A673 (cell line): ENCODE results near the gene FOXC2. TPM values are rescaled to one million over a fixed set of nuclear protein-coding genes. Genes with fewer than 3 reads are reported as not detected.
A peak's percentile ranks its signal among the peaks of the same experiment; 100 is the strongest.

Experiments used
- BruUV-seq: library from RNA; stranded (reverse); fragments of 400-500 nt; replicated peaks from 2 replicates; lab custom pipeline; 2021; lab: Mats Ljungman, UMichigan
- CTCF ChIA-PET: fragments of 300-600 bp; sonication (Branson Sonifier 250); formaldehyde crosslinking; loops from one replicate; lab custom pipeline; 2022; ENCODE audit warnings: antibody characterized with exemption; lab: Charles Lee
- POLR2A ChIA-PET: fragments of 300-600 bp; sonication (Branson Sonifier 250); formaldehyde crosslinking; loops from one replicate; lab custom pipeline; 2022; ENCODE audit warnings: antibody characterized with exemption; ENCODE audit not compliant: low non-redundant PET; lab: Charles Lee
- DNase-seq: peaks from one replicate; pipeline ENCODE4 v3.0.0-alpha.2; 2015; ENCODE audit warnings: low spot score
- H3K27ac ChIP-seq: fragments of 200-600 bp; sonication (generic); 2 replicates; pipeline ENCODE4 v1.5.1; 2016; ENCODE audit warnings: mixed run types, low read depth, mild to moderate bottlenecking, mixed read lengths, antibody characterized with exemption, low read length; ENCODE audit not compliant: poor library complexity, severe bottlenecking
- H3K27me3 ChIP-seq: fragments of 200-600 bp; sonication (generic); replicated peaks from 2 replicates; pipeline ENCODE4 v1.6.1; 2017; ENCODE audit warnings: mixed run types, low read depth, mild to moderate bottlenecking, mixed read lengths, antibody characterized with exemption, low read length; ENCODE audit not compliant: insufficient read depth, poor library complexity
- H3K36me3 ChIP-seq: fragments of 200-600 bp; sonication (generic); 2 replicates; pipeline ENCODE4 v1.6.1; 2016; ENCODE audit warnings: mixed run types, mild to moderate bottlenecking, mixed read lengths, antibody characterized with exemption, low read length; ENCODE audit not compliant: insufficient read depth, poor library complexity, severe bottlenecking
- H3K4me1 ChIP-seq: fragments of 200-600 bp; sonication (generic); 2 replicates; pipeline ENCODE4 v1.6.1; 2017; ENCODE audit warnings: mixed run types, mild to moderate bottlenecking, mixed read lengths, antibody characterized with exemption, low read length; ENCODE audit not compliant: insufficient read depth, poor library complexity, severe bottlenecking
- H3K4me3 ChIP-seq: fragments of 200-600 bp; sonication (generic); 2 replicates; pipeline ENCODE4 v1.5.1; 2016; ENCODE audit warnings: low read depth, mixed run types, mild to moderate bottlenecking, mixed read lengths, low read length; ENCODE audit not compliant: poor library complexity, severe bottlenecking
- H3K9me3 ChIP-seq: fragments of 200-600 bp; sonication (generic); 2 replicates; pipeline ENCODE4 v1.6.1; 2016; ENCODE audit warnings: mixed run types, low read depth, mild to moderate bottlenecking, mixed read lengths, antibody characterized with exemption, low read length; ENCODE audit not compliant: poor library complexity, severe bottlenecking
- EZH2 ChIP-seq: fragments of 200-600 bp; sonication (generic); IDR thresholded peaks from 2 replicates; pipeline ENCODE4 v1.6.1; 2017; ENCODE audit warnings: borderline replicate concordance, low read depth, mild to moderate bottlenecking, mixed read lengths, antibody characterized with exemption, low read length; ENCODE audit not compliant: poor library complexity, severe bottlenecking
- intact Hi-C: fragments of 100-400 bp; cut with micrococcal nuclease; formaldehyde crosslinking; loops from one replicate; pipeline ENCODE4 v1.10.0; 2022; ENCODE audit not compliant: unreplicated experiment
- total RNA-seq: library from RNA; stranded (reverse); gene quantifications from 2 replicates; pipeline ENCODE4 v1.2.3, GENCODE V29; 2021
- TF ChIP-seq, protein P1 (sequence below): fragments of 300-800, 200-600 bp; sonication (generic); conservative IDR thresholded peaks from 2 replicates; pipeline ENCODE4 v1.5.1; 2017; ENCODE audit warnings: low read depth, mild to moderate bottlenecking, antibody characterized with exemption, low read length, moderate library complexity, mixed read lengths

FOXC2 gene
- total RNA-seq, 1 experiment from 2014 or later, result 0.34 TPM

DNA sequence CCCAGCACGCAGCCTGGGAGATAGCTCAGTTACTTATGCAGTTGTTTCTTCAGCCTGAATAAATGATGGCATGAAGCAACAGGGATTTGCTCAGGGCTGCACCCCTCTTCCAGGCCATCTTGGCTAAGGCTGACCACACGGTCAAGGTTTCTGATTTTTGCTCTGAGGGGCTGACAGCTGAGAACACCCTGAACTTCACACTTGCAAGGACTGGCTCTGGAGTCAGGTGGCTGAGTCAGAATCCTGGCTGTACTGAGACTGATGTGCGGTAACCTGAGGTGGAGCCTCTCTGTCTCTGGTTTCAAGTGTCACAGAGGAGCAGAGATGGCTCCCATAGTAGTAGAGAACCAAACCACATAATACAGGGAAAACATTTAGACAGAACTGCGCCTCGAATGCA lies 16.3 kb upstream of the FOXC2 start:
- H3K27me3 ChIP-seq, result no peaks in the 10 kb centered on the region
- no peak overlapping the region for H3K4me3 ChIP-seq
- H3K36me3 ChIP-seq, result peaks cover 12% of the 10 kb centered on the region
- BruUV-seq, result no TSS peak
- H3K4me1 ChIP-seq, result no peaks in the 10 kb centered on the region
- no peak overlapping the region for H3K27ac ChIP-seq
- CTCF ChIA-PET, result no interaction called here
- POLR2A ChIA-PET, result no interaction called here
- no peak for DNase-seq
- intact Hi-C loops, result no loop called here
- TF ChIP-seq, protein P1, sequence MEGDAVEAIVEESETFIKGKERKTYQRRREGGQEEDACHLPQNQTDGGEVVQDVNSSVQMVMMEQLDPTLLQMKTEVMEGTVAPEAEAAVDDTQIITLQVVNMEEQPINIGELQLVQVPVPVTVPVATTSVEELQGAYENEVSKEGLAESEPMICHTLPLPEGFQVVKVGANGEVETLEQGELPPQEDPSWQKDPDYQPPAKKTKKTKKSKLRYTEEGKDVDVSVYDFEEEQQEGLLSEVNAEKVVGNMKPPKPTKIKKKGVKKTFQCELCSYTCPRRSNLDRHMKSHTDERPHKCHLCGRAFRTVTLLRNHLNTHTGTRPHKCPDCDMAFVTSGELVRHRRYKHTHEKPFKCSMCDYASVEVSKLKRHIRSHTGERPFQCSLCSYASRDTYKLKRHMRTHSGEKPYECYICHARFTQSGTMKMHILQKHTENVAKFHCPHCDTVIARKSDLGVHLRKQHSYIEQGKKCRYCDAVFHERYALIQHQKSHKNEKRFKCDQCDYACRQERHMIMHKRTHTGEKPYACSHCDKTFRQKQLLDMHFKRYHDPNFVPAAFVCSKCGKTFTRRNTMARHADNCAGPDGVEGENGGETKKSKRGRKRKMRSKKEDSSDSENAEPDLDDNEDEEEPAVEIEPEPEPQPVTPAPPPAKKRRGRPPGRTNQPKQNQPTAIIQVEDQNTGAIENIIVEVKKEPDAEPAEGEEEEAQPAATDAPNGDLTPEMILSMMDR, result no peak
- TF ChIP-seq EZH2, result no peak
- H3K9me3 ChIP-seq, result no peaks in the 10 kb centered on the region

DNA sequence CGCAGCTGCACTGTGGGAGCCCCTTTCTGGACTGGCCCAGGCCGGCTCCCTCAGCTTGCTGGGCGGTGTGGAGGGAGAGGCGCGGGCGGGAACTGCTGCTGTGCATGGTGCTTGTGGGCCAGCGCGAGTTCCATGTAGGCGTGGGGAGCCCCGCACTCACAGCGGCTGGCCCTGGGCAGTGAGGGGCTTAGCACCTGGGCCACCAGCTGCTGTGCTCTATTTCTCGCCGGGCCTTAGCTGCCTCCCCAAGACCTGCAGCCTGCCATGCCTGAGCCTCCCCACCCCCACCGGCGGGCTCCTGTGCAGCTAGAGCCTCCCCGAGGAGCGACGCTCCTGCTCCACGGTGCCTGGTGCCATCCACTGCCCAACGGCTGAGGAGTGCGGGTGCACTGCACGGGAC lies 13.3 kb upstream of the FOXC2 start:
- POLR2A ChIA-PET, result no interaction called here
- TF ChIP-seq, protein P1, result no peak
- TF ChIP-seq EZH2, result no peak
- DNase-seq, result no peak
- Histone ChIP-seq H3K36me3 (peaks cover 8% of the 10 kb centered on the region), H3K27me3 (no peaks in the 10 kb centered on the region), H3K4me3 (no peak overlapping the region), H3K9me3 (no peaks in the 10 kb centered on the region), H3K4me1 (peaks cover 6% of the 10 kb centered on the region), H3K27ac (no peak overlapping the region)
- CTCF ChIA-PET, result interaction anchor here (0.7 kb wide), 1 partner anchor 245 kb away, joined by 3 read pairs; no protein-coding TSS in a partner anchor
- intact Hi-C loops, result no loop called here
- BruUV-seq, result no TSS peak

DNA sequence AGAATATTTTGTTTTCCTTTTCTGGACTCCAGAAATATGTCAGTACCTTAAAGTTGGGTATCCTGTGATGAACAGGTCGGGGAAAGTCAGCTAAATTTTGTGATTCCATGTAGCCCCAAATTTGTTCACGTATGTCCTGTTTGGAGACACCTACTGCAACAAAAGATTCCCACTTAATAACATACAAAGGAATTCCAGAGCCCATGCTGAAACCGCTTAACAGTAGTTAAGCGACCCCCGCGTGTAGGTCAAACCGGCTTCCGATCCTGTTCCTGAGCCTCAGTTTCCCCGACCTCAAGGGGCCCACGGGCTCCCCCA lies 12.1 kb upstream of the FOXC2 start:
- Histone ChIP-seq H3K4me3 (peak overlapping the region; percentile 85), H3K36me3 (peaks cover 8% of the 10 kb centered on the region), H3K4me1 (peaks cover 6% of the 10 kb centered on the region), H3K27ac (peak overlapping the region; percentile 91), H3K27me3 (no peaks in the 10 kb centered on the region), H3K9me3 (no peaks in the 10 kb centered on the region)
- no peak for TF ChIP-seq EZH2
- TF ChIP-seq, protein P1, result no peak
- TSS peak; percentile 54 for BruUV-seq
- no peak for DNase-seq
- ChIA-PET POLR2A (no interaction called here), CTCF (no interaction called here)
- intact Hi-C loops, result no loop called here
